Measurements from ENCODE around the gene FLAD1. TPM values are rescaled to one million over a fixed set of nuclear protein-coding genes. Genes with fewer than 3 reads are reported as not detected.

FLAD1 gene
- total and polyA plus RNA-seq, 8 donors: 26.4 to 39.9 (median 30.2) TPM

DNA sequence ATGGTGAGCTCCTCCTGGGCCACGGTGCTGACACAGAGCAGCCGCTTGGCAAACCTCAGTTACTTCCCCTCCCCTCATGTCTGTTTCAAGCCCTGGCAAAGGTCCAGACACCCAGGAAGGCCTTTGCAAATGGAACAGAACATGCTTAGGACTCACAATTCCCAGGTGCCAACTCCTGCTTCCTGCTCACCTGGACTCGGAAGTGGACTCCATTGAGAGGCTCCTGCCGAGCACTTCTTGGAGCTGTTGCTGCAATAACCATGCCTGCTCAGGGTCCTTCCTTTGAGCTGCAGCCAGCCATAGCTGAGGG, 39.7 kb downstream of the FLAD1 start:
- TF ChIP-seq, protein P1, sequence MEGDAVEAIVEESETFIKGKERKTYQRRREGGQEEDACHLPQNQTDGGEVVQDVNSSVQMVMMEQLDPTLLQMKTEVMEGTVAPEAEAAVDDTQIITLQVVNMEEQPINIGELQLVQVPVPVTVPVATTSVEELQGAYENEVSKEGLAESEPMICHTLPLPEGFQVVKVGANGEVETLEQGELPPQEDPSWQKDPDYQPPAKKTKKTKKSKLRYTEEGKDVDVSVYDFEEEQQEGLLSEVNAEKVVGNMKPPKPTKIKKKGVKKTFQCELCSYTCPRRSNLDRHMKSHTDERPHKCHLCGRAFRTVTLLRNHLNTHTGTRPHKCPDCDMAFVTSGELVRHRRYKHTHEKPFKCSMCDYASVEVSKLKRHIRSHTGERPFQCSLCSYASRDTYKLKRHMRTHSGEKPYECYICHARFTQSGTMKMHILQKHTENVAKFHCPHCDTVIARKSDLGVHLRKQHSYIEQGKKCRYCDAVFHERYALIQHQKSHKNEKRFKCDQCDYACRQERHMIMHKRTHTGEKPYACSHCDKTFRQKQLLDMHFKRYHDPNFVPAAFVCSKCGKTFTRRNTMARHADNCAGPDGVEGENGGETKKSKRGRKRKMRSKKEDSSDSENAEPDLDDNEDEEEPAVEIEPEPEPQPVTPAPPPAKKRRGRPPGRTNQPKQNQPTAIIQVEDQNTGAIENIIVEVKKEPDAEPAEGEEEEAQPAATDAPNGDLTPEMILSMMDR (IDR thresholded peaks at IDR 0.05): no peak
- ATAC-seq: peak; percentile 57

DNA sequence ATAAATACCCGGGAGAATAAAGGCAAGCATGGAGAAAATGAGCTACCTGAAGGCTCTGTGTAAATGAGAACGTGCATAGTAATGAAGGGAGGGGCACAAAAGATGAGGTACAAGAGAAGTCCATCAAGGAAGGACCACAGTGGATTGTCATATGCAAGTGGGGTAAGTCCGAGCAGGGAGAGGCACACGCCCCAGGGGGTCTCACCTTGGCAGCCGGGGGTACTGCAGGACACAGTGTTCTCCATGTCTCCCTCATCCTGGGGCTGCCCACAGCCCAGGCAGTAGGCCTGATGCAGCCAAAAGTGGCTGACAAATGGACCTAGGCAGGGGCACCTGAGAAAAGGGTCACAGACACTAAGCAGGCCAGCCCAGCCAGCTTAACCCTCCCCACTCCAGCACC, 40.5 kb downstream of the FLAD1 start:
- H3K4me1 ChIP-seq: peaks cover 4 to 13% of the 10 kb centered on the region in 2 donors
- no peak for ATAC-seq
- no peaks in the 10 kb centered on the region for H3K27me3 ChIP-seq
- H3K36me3 ChIP-seq: peaks cover 0 to 9% of the 10 kb centered on the region in 2 donors
- H3K4me3 ChIP-seq: no peak overlapping the region
- TF ChIP-seq, protein P1 (IDR thresholded peaks at IDR 0.05): no peak
- DNase-seq: no peak
- intact Hi-C loops (cut with DNase I): no loop called here
- no peak overlapping the region for H3K27ac ChIP-seq
- no peaks in the 10 kb centered on the region for H3K9me3 ChIP-seq

More for the DNA sequence above, 39.7 kb downstream of the FLAD1 start:
- no peaks in the 10 kb centered on the region for H3K27me3 ChIP-seq
- H3K9me3 ChIP-seq: no peaks in the 10 kb centered on the region
- intact Hi-C loops (cut with DNase I): no loop called here
- peaks cover 8 to 17% of the 10 kb centered on the region in 2 donors for H3K4me1 ChIP-seq
- peaks cover 0 to 17% of the 10 kb centered on the region in 2 donors for H3K36me3 ChIP-seq
- DNase-seq: no peak
- H3K27ac ChIP-seq: no peak overlapping the region
- H3K4me3 ChIP-seq: no peak overlapping the region

DNA sequence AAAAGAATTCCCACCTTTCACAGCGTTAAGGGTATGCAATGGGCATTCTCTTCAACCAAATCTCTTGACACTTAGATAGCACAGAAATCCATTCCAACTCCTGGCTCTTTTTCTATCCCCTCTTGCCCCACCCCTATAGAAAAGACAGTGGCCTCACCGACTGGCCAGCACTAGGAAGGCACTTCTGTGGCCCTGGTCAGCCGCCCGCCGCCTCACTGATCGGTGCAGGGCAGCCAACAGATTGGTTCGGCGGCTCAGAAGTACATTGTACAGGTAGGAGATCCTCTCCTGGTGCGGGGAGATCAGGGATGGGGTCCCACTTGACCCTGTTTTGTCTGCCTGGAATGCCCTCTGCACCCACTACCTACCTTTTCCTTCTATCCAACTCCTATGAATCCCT, 41.2 kb downstream of the FLAD1 start:
- Histone ChIP-seq H3K27ac (no peak overlapping the region), H3K4me3 (no peak overlapping the region), H3K4me1 (peaks cover 0 to 14% of the 10 kb centered on the region in 2 donors), H3K9me3 (no peaks in the 10 kb centered on the region), H3K27me3 (no peaks in the 10 kb centered on the region), H3K36me3 (peaks cover 0 to 2% of the 10 kb centered on the region in 2 donors)
- TF ChIP-seq, protein P1 (IDR thresholded peaks at IDR 0.05): no peak
- intact Hi-C loops (cut with DNase I): no loop called here
- no peak for ATAC-seq
- DNase-seq: peak in 1 of 4 donors; percentile 60

DNA sequence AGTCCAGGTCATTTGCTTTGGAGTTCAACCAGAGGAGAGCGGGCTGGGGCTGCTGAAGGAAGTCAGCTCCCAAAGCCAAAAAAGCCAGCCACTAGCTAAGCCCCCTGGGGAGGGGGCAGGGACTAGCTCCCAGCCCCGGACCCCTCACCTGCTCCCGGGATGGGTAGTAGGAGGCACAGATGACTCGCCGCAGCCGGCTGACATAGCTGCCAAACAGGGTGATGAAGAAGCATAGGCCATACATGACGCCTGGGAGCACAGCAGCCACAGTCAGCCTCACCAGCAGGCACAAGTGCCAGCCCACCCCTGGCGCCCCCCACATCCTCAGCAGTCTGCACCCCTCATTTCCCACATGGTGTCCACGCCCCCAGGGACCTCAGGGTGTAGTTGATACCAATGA, 43.0 kb downstream of the FLAD1 start:
- no peak for ATAC-seq
- Histone ChIP-seq H3K4me1 (peaks cover 0 to 14% of the 10 kb centered on the region in 2 donors), H3K4me3 (no peak overlapping the region), H3K27me3 (no peaks in the 10 kb centered on the region), H3K27ac (no peak overlapping the region), H3K36me3 (no peaks in the 10 kb centered on the region), H3K9me3 (no peaks in the 10 kb centered on the region)
- intact Hi-C loops (cut with DNase I): no loop called here
- peak in 1 of 4 donors; percentile 63 for DNase-seq
- TF ChIP-seq, protein P1 (IDR thresholded peaks at IDR 0.05): no peak

DNA sequence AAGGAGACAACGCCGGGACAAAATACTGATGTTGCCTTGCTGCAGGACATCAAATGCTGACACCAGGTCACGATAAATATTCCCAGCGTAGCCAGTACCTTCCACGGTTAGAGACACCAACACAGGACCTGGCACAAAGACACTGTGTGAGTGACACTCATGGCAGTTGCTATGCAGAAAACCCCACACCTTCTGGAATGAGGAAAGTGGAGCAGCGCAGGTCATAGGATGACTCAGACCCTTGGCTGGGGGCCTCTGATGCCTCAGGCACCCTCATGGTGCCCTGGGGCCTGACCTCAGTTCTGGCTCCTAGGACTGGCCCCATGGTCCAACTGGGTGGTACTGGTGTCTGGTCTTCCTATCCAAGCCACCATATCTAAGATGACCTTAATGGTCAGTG, 43.4 kb downstream of the FLAD1 start:
- H3K27ac ChIP-seq: no peak overlapping the region
- H3K9me3 ChIP-seq: no peaks in the 10 kb centered on the region
- TF ChIP-seq, protein P1 (IDR thresholded peaks at IDR 0.05): no peak
- peaks cover 0 to 14% of the 10 kb centered on the region in 2 donors for H3K4me1 ChIP-seq
- H3K4me3 ChIP-seq: no peak overlapping the region
- intact Hi-C loops (cut with DNase I): no loop called here
- H3K27me3 ChIP-seq: no peaks in the 10 kb centered on the region
- DNase-seq (no peak), ATAC-seq (peak; percentile 36)
- H3K36me3 ChIP-seq: no peaks in the 10 kb centered on the region

Data from left lung (tissue), 10 donors.